ENCODE results near the gene DST.

Gene DST

DNA sequence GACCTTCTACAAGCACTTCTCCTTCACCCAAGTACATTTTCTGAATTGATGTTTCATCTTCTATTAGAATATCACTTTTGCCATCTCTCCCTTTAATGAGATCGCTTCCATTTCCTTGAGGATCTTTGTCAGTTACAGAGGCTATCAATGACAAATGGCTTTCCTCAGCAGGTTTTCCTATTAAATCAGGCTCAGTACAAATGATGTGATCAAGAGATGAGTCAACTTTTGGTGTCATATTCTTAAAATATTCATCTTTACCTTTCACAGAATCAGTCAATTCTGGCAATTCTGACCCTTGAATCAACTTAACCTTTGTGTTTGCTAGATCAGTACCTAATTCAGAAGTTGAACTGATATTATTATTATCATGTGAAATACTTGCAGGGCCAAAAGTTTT lies 37.3 kb downstream of the DST start:
- H3K4me3 ChIP-seq (ENCODE audit: low read depth in 1 of 2, low read length in 2 of 2): no peak overlapping the region
- peaks cover 6 to 9% of the 10 kb centered on the region in 2 donors for H3K36me3 ChIP-seq (ENCODE audit: control insufficient read depth in 1 of 2, insufficient read depth in 2 of 2, low read length in 2 of 2)

DNA sequence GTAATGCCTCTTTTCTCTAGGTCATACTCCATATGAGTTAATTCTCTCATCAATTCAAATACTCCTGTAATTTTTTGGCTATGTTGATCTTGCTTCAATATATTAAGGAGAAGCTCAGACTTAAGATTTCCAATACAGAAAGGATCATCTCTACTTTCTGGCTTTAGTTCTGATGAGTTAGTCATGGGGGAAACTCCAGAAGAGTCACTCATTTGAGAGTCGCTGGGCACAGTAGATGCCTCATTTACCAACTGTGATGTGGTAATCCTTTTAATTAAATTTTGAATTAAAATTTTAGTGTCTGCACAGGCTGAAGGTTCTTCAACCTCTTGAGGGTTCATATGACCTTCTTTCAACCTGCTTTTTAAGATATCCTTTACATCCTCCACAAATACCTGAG lies 38.5 kb downstream of the DST start:
- Histone ChIP-seq H3K4me3 (ENCODE audit: low read depth in 1 of 2, low read length in 2 of 2) (no peak overlapping the region), H3K4me1 (ENCODE audit: control insufficient read depth in 1 of 2, insufficient read depth in 2 of 2, low read length in 2 of 2) (no peaks in the 10 kb centered on the region), H3K27ac (ENCODE audit: low read depth, low read length) (no peak overlapping the region), H3K9ac (ENCODE audit: low read depth in 1 of 2, low read length in 2 of 2) (no peak overlapping the region), H3K9me3 (ENCODE audit: control insufficient read depth in 1 of 2, low read length in 2 of 2) (no peaks in the 10 kb centered on the region), H3K36me3 (ENCODE audit: control insufficient read depth in 1 of 2, insufficient read depth in 2 of 2, low read length in 2 of 2) (peaks cover 6 to 13% of the 10 kb centered on the region in 2 donors), H3K27me3 (ENCODE audit: control insufficient read depth in 1 of 2, insufficient read depth in 2 of 2, low read length in 2 of 2) (no peaks in the 10 kb centered on the region)

More for the DNA sequence above, 37.3 kb downstream of the DST start:
- H3K27ac ChIP-seq (ENCODE audit: low read depth, low read length): no peak overlapping the region
- H3K4me1 ChIP-seq (ENCODE audit: control insufficient read depth in 1 of 2, insufficient read depth in 2 of 2, low read length in 2 of 2): no peaks in the 10 kb centered on the region
- H3K27me3 ChIP-seq (ENCODE audit: control insufficient read depth in 1 of 2, insufficient read depth in 2 of 2, low read length in 2 of 2): no peaks in the 10 kb centered on the region
- H3K9me3 ChIP-seq (ENCODE audit: control insufficient read depth in 1 of 2, low read length in 2 of 2): no peaks in the 10 kb centered on the region
- H3K9ac ChIP-seq (ENCODE audit: low read depth in 1 of 2, low read length in 2 of 2): no peak overlapping the region

DNA sequence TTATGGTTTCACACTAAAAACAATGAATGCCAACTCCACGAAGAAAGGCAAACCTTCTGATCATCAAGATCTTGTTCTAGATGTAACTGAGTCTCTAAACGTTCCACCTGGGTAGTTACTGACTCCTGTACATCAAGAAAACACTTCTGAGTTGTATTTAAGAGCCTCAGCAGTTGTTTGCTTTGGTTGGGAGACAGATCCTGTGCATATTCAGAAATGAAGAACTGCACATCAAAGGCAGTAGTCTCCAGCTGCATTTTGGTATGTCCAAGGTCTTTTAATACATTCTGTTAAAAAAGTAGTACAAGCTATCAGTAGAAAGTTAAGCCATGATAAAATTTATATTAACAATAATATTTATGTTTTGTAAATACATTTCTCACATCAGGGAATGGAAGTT lies 41.3 kb downstream of the DST start:
- Histone ChIP-seq H3K27ac (ENCODE audit: low read depth, low read length) (no peak overlapping the region), H3K27me3 (ENCODE audit: control insufficient read depth in 1 of 2, insufficient read depth in 2 of 2, low read length in 2 of 2) (no peaks in the 10 kb centered on the region), H3K4me3 (ENCODE audit: low read depth in 1 of 2, low read length in 2 of 2) (no peak overlapping the region), H3K4me1 (ENCODE audit: control insufficient read depth in 1 of 2, insufficient read depth in 2 of 2, low read length in 2 of 2) (no peaks in the 10 kb centered on the region), H3K9me3 (ENCODE audit: control insufficient read depth in 1 of 2, low read length in 2 of 2) (no peaks in the 10 kb centered on the region), H3K36me3 (ENCODE audit: control insufficient read depth in 1 of 2, insufficient read depth in 2 of 2, low read length in 2 of 2) (peaks cover 6 to 23% of the 10 kb centered on the region in 2 donors), H3K9ac (ENCODE audit: low read depth in 1 of 2, low read length in 2 of 2) (no peak overlapping the region)

DNA sequence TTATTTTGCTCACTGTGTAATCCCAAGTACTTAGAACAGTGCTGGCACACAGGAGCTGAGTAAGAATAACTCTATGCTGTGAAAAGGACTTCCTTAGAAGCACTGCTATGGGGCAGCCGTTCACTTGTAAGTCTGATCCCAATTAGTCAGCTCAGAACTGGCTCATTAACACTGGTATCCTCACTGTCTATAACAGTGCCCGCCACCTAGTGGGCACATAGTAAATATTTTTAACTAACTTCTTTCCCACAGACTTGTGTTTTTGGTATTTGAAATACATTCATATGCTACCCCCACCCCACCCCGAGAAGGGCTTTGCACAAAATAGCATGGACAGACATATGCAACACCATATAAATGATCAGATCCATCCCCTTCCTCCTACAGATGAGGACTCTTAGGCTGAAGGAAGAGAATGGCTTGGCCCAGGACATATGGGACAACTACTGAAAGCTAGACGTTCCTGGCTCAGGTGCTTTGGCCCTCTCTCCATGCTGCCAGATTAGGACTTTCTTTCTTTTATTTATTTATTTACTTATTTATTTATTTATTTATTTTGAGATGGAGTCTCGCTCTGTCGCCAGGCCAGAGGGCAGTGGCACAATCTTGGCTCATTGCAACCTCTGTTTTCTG lies 47.1 kb downstream of the DST start:
- Histone ChIP-seq H3K4me1 (ENCODE audit: control insufficient read depth in 1 of 2, insufficient read depth in 2 of 2, low read length in 2 of 2) (no peaks in the 10 kb centered on the region), H3K9me3 (ENCODE audit: control insufficient read depth in 1 of 2, low read length in 2 of 2) (no peaks in the 10 kb centered on the region), H3K27me3 (ENCODE audit: control insufficient read depth in 1 of 2, insufficient read depth in 2 of 2, low read length in 2 of 2) (no peaks in the 10 kb centered on the region), H3K27ac (ENCODE audit: low read depth, low read length) (no peak overlapping the region), H3K36me3 (ENCODE audit: control insufficient read depth in 1 of 2, insufficient read depth in 2 of 2, low read length in 2 of 2) (peaks cover 12 to 29% of the 10 kb centered on the region in 2 donors), H3K4me3 (ENCODE audit: low read depth in 1 of 2, low read length in 2 of 2) (no peak overlapping the region), H3K9ac (ENCODE audit: low read depth in 1 of 2, low read length in 2 of 2) (no peak overlapping the region)

DNA sequence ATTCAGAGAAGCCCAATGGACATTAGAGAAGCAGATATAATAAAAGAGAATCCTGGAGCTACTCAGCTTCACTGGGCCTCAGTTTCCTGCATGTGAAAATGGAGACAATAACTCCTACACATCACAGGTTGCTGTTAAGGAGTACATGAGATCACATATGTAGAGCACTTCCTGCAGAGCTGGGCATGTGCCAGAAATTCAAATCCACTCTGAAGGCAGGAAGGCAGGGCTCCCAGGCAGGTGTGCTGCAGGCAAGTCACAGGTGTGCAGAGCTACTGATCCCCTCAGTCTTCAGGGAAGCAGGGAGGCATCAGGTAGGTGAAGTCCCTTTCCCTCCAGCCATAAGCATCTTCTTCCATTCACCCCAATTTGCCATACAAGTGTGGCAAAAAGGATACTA lies 48.0 kb downstream of the DST start:
- H3K9me3 ChIP-seq (ENCODE audit: control insufficient read depth in 1 of 2, low read length in 2 of 2): no peaks in the 10 kb centered on the region
- no peak overlapping the region for H3K9ac ChIP-seq (ENCODE audit: low read depth in 1 of 2, low read length in 2 of 2)
- peaks cover 12 to 24% of the 10 kb centered on the region in 2 donors for H3K36me3 ChIP-seq (ENCODE audit: control insufficient read depth in 1 of 2, insufficient read depth in 2 of 2, low read length in 2 of 2)
- H3K27me3 ChIP-seq (ENCODE audit: control insufficient read depth in 1 of 2, insufficient read depth in 2 of 2, low read length in 2 of 2): no peaks in the 10 kb centered on the region
- no peaks in the 10 kb centered on the region for H3K4me1 ChIP-seq (ENCODE audit: control insufficient read depth in 1 of 2, insufficient read depth in 2 of 2, low read length in 2 of 2)
- H3K4me3 ChIP-seq (ENCODE audit: low read depth in 1 of 2, low read length in 2 of 2): no peak overlapping the region
- H3K27ac ChIP-seq (ENCODE audit: low read depth, low read length): no peak overlapping the region

DNA sequence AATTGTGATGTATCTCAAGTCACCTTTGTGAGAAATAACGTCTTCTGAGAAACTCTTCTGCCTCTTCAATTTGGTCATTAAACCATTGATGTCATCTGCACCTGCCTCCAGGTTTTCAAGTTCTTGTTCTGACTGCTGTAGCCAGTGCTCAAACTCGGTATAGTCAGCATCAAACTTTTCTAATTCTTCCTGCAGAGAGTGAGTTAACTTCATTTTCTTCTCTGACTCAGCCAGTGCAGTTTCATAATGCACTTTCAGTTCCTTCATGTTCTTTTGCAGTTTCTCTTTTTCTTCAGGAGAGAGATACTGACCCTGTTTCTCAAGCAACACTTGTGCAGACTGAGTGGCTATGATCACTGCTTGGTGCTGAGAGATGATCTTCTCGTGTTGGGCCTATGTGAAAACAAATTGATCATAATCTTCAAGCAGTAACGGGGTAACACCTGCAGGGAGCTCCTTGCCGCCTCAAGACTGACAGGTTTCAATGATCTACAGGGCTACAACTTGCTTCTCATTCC lies 48.8 kb downstream of the DST start:
- no peak overlapping the region for H3K4me3 ChIP-seq (ENCODE audit: low read depth in 1 of 2, low read length in 2 of 2)
- H3K27ac ChIP-seq (ENCODE audit: low read depth, low read length): no peak overlapping the region
- no peaks in the 10 kb centered on the region for H3K9me3 ChIP-seq (ENCODE audit: control insufficient read depth in 1 of 2, low read length in 2 of 2)
- peaks cover 12 to 24% of the 10 kb centered on the region in 2 donors for H3K36me3 ChIP-seq (ENCODE audit: control insufficient read depth in 1 of 2, insufficient read depth in 2 of 2, low read length in 2 of 2)
- H3K4me1 ChIP-seq (ENCODE audit: control insufficient read depth in 1 of 2, insufficient read depth in 2 of 2, low read length in 2 of 2): no peaks in the 10 kb centered on the region
- H3K9ac ChIP-seq (ENCODE audit: low read depth in 1 of 2, low read length in 2 of 2): no peak overlapping the region
- no peaks in the 10 kb centered on the region for H3K27me3 ChIP-seq (ENCODE audit: control insufficient read depth in 1 of 2, insufficient read depth in 2 of 2, low read length in 2 of 2)

DNA sequence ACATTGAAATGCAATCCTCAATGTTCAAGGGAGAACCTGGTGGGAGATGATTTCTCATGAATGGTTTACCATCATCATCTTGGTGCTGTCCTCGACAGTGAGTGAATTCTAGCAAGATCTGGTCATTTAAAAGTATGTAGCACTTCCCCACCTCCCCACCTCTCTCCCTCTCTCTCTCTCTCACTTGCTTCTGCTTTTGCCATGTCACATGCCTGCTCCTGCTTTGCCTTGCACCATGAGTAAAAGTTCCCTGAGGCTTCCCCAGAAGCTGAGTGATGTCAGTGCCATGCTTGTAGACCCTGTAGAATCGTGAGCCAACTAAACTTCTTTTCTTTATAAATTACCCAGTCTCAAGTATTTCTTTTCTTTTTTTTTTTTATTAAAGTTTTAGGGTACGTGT lies 60.5 kb downstream of the DST start:
- Histone ChIP-seq H3K9me3 (ENCODE audit: control insufficient read depth in 1 of 2, low read length in 2 of 2) (no peaks in the 10 kb centered on the region), H3K36me3 (ENCODE audit: control insufficient read depth in 1 of 2, insufficient read depth in 2 of 2, low read length in 2 of 2) (no peaks in the 10 kb centered on the region), H3K4me1 (ENCODE audit: control insufficient read depth in 1 of 2, insufficient read depth in 2 of 2, low read length in 2 of 2) (no peaks in the 10 kb centered on the region), H3K9ac (ENCODE audit: low read depth in 1 of 2, low read length in 2 of 2) (no peak overlapping the region), H3K27me3 (ENCODE audit: control insufficient read depth in 1 of 2, insufficient read depth in 2 of 2, low read length in 2 of 2) (no peaks in the 10 kb centered on the region), H3K4me3 (ENCODE audit: low read depth in 1 of 2, low read length in 2 of 2) (no peak overlapping the region), H3K27ac (ENCODE audit: low read depth, low read length) (no peak overlapping the region)

DNA sequence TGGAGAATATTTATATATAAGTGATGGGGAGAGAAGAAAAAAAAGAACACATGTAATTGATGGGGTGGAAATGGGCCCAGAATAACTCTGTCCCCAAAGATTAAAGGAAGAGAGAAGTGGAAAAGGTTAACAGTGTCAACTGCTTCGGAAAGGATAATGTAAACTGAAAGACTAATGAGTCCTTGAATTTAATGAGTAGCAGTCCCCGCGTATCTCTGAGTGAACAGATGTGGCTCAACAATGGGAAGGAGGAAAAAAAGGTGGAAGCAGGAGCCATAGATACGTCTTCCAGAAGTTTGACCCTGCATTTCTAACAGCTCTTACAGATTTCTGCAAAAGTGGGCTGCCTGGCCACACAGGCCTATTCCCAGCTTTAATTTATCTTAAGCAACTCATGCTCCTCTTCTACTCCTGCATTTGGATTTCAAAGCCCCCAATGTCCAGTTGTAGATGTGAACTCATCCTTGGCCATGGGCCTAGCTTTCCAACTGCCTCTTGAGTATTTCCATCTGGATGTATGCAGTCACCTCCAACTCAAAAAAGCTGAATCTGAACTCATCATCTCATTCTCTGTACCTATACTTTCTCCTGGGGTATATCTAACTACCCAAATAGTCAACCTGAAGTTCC lies 61.3 kb downstream of the DST start:
- Histone ChIP-seq H3K27me3 (ENCODE audit: control insufficient read depth in 1 of 2, insufficient read depth in 2 of 2, low read length in 2 of 2) (no peaks in the 10 kb centered on the region), H3K9me3 (ENCODE audit: control insufficient read depth in 1 of 2, low read length in 2 of 2) (no peaks in the 10 kb centered on the region)

DNA sequence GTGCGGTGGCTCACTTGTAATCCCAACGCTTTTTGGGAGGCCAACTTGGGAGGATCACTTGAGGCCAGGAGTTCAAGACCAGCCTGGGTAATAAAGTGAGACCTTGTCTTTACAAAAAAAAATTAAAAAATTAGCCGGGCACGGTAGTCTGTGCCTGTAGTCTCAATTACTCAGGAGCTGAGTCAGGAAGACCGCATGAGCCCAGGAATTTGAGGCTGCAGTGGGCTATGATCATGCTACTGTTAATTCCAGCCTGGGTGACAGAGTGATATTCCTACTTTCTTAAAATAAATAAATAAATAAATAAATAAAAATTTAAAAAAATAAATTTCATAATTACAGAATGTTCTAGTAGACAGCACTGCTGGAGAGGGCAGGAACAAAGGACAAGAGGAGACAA lies 62.4 kb downstream of the DST start:
- no peak overlapping the region for H3K4me3 ChIP-seq (ENCODE audit: low read depth in 1 of 2, low read length in 2 of 2)
- H3K4me1 ChIP-seq (ENCODE audit: control insufficient read depth in 1 of 2, insufficient read depth in 2 of 2, low read length in 2 of 2): no peaks in the 10 kb centered on the region
- H3K27me3 ChIP-seq (ENCODE audit: control insufficient read depth in 1 of 2, insufficient read depth in 2 of 2, low read length in 2 of 2): no peaks in the 10 kb centered on the region
- H3K9me3 ChIP-seq (ENCODE audit: control insufficient read depth in 1 of 2, low read length in 2 of 2): no peaks in the 10 kb centered on the region
- H3K36me3 ChIP-seq (ENCODE audit: control insufficient read depth in 1 of 2, insufficient read depth in 2 of 2, low read length in 2 of 2): peaks cover 4 to 6% of the 10 kb centered on the region in 2 donors
- H3K27ac ChIP-seq (ENCODE audit: low read depth, low read length): no peak overlapping the region
- H3K9ac ChIP-seq (ENCODE audit: low read depth in 1 of 2, low read length in 2 of 2): no peak overlapping the region

More for the DNA sequence above, 61.3 kb downstream of the DST start:
- no peak overlapping the region for H3K27ac ChIP-seq (ENCODE audit: low read depth, low read length)
- H3K9ac ChIP-seq (ENCODE audit: low read depth in 1 of 2, low read length in 2 of 2): no peak overlapping the region
- no peak overlapping the region for H3K4me3 ChIP-seq (ENCODE audit: low read depth in 1 of 2, low read length in 2 of 2)
- peaks cover under 1 to 4% of the 10 kb centered on the region in 2 donors for H3K36me3 ChIP-seq (ENCODE audit: control insufficient read depth in 1 of 2, insufficient read depth in 2 of 2, low read length in 2 of 2)
- H3K4me1 ChIP-seq (ENCODE audit: control insufficient read depth in 1 of 2, insufficient read depth in 2 of 2, low read length in 2 of 2): no peaks in the 10 kb centered on the region

DNA sequence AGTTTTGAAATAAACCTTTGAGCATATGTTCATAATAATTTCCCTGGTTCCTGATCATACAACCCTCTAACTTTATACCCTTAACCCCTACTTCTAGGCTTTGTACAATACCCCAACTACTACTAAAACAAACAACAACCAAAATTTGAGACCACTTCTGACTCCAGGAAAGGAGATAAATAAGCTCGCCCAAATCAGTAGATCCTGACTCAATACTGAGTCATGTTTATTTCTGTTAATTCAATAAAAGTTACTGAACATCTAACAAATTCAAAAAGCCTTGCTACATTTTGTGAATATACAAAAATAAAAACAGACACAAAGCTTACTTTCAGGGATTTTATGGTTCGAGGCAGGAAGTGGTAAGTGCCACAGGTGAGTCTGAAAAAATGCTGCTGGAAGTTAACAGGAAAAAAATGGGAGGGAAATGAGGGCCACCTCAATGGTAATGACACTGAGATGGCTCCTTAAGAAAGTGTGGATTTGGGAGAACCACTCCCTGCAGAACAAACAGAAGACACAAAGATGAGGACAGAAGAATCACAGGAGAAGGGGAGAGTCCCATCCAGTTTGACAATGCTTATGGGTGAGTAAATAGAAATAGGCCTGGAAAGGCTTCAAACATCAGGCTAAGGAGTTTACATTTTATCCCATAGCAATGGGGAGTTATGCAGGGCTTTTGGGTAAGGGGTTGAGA lies 63.4 kb downstream of the DST start:
- H3K4me3 ChIP-seq (ENCODE audit: low read depth in 1 of 2, low read length in 2 of 2): no peak overlapping the region
- H3K9ac ChIP-seq (ENCODE audit: low read depth in 1 of 2, low read length in 2 of 2): no peak overlapping the region
- peaks cover 4 to 6% of the 10 kb centered on the region in 2 donors for H3K36me3 ChIP-seq (ENCODE audit: control insufficient read depth in 1 of 2, insufficient read depth in 2 of 2, low read length in 2 of 2)
- H3K4me1 ChIP-seq (ENCODE audit: control insufficient read depth in 1 of 2, insufficient read depth in 2 of 2, low read length in 2 of 2): no peaks in the 10 kb centered on the region
- no peaks in the 10 kb centered on the region for H3K27me3 ChIP-seq (ENCODE audit: control insufficient read depth in 1 of 2, insufficient read depth in 2 of 2, low read length in 2 of 2)
- no peaks in the 10 kb centered on the region for H3K9me3 ChIP-seq (ENCODE audit: control insufficient read depth in 1 of 2, low read length in 2 of 2)
- no peak overlapping the region for H3K27ac ChIP-seq (ENCODE audit: low read depth, low read length)

All from duodenal mucosa (tissue), 2 donors.